ENCODE data around the gene RLBP1.

GRCh38 chr15:89201465-89202005 lies 19.8 kb downstream of the RLBP1 start:
- TF ChIP-seq CTCF (IDR thresholded peaks at IDR 0.05; ENCODE audit: low read depth, low read length, poor library complexity, severe bottlenecking) (no peak), EZH2phosphoT487 (IDR thresholded peaks at IDR 0.05; ENCODE audit: borderline replicate concordance, low read length) (no peak)

Data from DOHH2 (cell line).